ENCODE measurements around the gene CEL. TPM values are rescaled to one million over a fixed set of nuclear protein-coding genes. Genes with fewer than 3 reads are reported as not detected.

Gene CEL
- total and polyA plus RNA-seq, 10 of the 15 experiments (the other 5 are each of a cell fraction or from before 2014, with no cell fraction given), result 0.05 to 4.1 (median 0.29) TPM; not detected in 2

DNA sequence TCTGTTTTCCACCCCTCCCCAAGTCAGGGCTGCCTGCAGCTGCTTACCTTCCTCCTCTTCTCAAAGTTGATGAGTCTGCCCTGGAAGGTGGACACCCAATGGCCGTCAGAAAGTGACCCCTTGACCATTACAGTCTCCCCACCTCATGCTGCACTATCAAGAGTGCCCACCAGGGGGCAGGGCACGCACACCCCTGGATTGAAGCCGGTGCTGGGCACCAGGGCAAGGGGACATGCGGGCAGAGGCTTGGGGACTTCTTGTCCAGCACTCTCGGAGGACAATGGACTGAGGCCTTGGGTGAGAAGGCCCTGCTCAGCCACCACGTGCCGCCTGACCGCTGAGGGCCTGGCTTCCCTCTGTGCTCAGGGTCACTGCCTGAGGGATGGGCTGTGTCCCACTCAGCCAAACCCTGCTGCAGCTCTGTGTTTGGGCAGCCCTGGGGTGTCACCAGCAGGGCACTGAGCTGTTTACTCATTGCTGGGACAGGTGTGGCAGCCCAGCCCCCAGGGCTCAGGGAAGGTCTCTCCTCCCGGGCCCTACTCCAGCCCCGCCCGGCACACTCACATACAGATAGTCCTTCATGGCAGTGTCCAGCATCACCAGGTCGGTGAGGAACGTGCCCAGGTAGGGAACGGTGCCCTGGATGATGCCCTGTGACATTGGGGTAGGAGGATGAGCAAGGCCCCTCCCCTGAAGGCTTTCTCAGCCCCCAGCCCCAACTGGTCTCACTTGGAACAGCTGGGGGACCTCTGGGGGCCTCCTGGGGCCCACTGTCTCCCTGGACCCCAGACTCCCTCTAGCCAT lies 41.6 kb downstream of the CEL start (continued):
- TF ChIP-seq, protein P1, sequence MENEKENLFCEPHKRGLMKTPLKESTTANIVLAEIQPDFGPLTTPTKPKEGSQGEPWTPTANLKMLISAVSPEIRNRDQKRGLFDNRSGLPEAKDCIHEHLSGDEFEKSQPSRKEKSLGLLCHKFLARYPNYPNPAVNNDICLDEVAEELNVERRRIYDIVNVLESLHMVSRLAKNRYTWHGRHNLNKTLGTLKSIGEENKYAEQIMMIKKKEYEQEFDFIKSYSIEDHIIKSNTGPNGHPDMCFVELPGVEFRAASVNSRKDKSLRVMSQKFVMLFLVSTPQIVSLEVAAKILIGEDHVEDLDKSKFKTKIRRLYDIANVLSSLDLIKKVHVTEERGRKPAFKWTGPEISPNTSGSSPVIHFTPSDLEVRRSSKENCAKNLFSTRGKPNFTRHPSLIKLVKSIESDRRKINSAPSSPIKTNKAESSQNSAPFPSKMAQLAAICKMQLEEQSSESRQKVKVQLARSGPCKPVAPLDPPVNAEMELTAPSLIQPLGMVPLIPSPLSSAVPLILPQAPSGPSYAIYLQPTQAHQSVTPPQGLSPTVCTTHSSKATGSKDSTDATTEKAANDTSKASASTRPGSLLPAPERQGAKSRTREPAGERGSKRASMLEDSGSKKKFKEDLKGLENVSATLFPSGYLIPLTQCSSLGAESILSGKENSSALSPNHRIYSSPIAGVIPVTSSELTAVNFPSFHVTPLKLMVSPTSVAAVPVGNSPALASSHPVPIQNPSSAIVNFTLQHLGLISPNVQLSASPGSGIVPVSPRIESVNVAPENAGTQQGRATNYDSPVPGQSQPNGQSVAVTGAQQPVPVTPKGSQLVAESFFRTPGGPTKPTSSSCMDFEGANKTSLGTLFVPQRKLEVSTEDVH (IDR thresholded peaks at IDR 0.05; ENCODE audit: low read depth, partially characterized antibody), result no peak
- TF ChIP-seq, protein P2, sequence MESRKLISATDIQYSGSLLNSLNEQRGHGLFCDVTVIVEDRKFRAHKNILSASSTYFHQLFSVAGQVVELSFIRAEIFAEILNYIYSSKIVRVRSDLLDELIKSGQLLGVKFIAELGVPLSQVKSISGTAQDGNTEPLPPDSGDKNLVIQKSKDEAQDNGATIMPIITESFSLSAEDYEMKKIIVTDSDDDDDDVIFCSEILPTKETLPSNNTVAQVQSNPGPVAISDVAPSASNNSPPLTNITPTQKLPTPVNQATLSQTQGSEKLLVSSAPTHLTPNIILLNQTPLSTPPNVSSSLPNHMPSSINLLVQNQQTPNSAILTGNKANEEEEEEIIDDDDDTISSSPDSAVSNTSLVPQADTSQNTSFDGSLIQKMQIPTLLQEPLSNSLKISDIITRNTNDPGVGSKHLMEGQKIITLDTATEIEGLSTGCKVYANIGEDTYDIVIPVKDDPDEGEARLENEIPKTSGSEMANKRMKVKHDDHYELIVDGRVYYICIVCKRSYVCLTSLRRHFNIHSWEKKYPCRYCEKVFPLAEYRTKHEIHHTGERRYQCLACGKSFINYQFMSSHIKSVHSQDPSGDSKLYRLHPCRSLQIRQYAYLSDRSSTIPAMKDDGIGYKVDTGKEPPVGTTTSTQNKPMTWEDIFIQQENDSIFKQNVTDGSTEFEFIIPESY (IDR thresholded peaks at IDR 0.05), result no peak
- TF ChIP-seq DPF2 (IDR thresholded peaks at IDR 0.05), result no peak
- TF ChIP-seq SREBF2 (IDR thresholded peaks at IDR 0.05; ENCODE audit: low read length), result no peak
- no peak for TF ChIP-seq PAX8 (IDR thresholded peaks at IDR 0.05)
- peak; percentile 95 for TF ChIP-seq RAD21 (IDR thresholded peaks at IDR 0.05; ENCODE audit: insufficient read depth, low read depth, low read length)
- TF ChIP-seq, protein P3, sequence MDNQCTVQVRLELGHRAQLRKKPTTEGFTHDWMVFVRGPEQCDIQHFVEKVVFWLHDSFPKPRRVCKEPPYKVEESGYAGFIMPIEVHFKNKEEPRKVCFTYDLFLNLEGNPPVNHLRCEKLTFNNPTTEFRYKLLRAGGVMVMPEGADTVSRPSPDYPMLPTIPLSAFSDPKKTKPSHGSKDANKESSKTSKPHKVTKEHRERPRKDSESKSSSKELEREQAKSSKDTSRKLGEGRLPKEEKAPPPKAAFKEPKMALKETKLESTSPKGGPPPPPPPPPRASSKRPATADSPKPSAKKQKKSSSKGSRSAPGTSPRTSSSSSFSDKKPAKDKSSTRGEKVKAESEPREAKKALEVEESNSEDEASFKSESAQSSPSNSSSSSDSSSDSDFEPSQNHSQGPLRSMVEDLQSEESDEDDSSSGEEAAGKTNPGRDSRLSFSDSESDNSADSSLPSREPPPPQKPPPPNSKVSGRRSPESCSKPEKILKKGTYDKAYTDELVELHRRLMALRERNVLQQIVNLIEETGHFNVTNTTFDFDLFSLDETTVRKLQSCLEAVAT (IDR thresholded peaks at IDR 0.05), result no peak
- TF ChIP-seq, protein P4, sequence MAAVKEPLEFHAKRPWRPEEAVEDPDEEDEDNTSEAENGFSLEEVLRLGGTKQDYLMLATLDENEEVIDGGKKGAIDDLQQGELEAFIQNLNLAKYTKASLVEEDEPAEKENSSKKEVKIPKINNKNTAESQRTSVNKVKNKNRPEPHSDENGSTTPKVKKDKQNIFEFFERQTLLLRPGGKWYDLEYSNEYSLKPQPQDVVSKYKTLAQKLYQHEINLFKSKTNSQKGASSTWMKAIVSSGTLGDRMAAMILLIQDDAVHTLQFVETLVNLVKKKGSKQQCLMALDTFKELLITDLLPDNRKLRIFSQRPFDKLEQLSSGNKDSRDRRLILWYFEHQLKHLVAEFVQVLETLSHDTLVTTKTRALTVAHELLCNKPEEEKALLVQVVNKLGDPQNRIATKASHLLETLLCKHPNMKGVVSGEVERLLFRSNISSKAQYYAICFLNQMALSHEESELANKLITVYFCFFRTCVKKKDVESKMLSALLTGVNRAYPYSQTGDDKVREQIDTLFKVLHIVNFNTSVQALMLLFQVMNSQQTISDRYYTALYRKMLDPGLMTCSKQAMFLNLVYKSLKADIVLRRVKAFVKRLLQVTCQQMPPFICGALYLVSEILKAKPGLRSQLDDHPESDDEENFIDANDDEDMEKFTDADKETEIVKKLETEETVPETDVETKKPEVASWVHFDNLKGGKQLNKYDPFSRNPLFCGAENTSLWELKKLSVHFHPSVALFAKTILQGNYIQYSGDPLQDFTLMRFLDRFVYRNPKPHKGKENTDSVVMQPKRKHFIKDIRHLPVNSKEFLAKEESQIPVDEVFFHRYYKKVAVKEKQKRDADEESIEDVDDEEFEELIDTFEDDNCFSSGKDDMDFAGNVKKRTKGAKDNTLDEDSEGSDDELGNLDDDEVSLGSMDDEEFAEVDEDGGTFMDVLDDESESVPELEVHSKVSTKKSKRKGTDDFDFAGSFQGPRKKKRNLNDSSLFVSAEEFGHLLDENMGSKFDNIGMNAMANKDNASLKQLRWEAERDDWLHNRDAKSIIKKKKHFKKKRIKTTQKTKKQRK (IDR thresholded peaks at IDR 0.05; ENCODE audit: low read depth, low read length), result no peak
- TF ChIP-seq LARP7 (IDR thresholded peaks at IDR 0.05), result peak; percentile 49; the same call in 1 of the 2 replicates
- no peak for TF ChIP-seq ZZZ3 (IDR thresholded peaks at IDR 0.05; ENCODE audit: control insufficient read depth, insufficient read length, low read depth)
- no peak for TF ChIP-seq EZH2 (IDR thresholded peaks at IDR 0.05; ENCODE audit: borderline replicate concordance, control insufficient read depth, low read depth, low read length)
- TF ChIP-seq FOS (IDR thresholded peaks at IDR 0.05; ENCODE audit: borderline replicate concordance, extremely low read depth, insufficient read length), result no peak
- TF ChIP-seq MEF2A (IDR thresholded peaks at IDR 0.05; ENCODE audit: insufficient read depth, low read depth, low read length), result no peak
- TF ChIP-seq BACH1 (IDR thresholded peaks at IDR 0.05; ENCODE audit: borderline replicate concordance), result no peak
- peak in 1 of 2 experiments; percentile 12; a peak in 1 of 4 replicates for TF ChIP-seq BHLHE40 (IDR thresholded peaks at IDR 0.05; ENCODE audit: borderline replicate concordance in 1 of 2, low read depth in 2 of 2, low read length in 1 of 2)
